GM21717 (cell line): ENCODE measurements around the gene KAZALD1.

Source experiments
- ATAC-seq: cut with Tn5 transposase; IDR thresholded peaks from one replicate; pipeline ENCODE4 v1.9.1; 2021; ENCODE audit warnings: mild to moderate bottlenecking, moderate library complexity; ENCODE audit not compliant: unreplicated experiment

KAZALD1 gene

DNA sequence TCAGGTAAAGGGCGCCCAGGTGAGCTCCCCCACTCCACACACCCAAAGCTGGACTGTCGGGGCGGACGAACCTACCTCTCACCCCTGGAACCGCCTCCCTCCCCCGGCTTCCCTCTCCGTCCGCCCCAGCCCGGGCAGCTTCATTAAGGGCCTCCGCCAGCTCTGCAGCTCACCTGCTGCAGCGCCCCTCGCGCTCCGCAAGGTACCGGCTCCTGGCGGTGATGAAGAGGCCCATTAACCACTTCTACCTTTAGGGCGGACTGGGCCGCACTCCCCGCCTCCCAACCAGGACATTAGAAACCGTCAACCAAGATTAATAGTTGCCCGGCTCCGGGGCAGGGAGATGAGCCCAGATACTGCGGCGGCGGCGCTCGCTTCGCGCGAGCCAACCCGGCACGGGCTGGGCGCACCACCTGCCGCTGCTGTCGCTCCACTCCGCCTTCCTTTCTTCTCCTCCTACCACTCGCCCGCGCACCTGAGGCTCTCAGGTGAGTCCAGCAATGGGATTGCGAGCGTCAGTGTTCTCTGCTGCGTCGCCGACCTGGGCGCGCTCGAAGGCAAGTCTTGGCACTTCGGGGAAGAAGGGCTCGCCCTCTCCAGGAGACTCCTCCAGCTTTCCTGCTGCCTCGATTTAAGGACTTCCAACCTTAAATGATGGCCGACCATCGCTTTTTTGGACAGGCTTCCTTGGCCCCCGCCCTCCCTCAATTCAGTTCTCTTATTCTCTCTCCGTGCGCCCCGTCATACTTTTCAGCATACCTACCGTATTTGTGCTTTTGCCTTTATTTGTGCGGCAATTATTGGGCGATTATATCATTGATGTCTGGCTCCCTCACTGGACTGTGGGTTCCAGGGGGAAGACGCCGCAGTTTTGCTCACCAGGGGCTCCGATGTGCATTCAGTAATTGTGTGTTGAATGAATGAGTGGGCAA is 13.6 kb upstream of the KAZALD1 start:
- no peak for ATAC-seq

DNA sequence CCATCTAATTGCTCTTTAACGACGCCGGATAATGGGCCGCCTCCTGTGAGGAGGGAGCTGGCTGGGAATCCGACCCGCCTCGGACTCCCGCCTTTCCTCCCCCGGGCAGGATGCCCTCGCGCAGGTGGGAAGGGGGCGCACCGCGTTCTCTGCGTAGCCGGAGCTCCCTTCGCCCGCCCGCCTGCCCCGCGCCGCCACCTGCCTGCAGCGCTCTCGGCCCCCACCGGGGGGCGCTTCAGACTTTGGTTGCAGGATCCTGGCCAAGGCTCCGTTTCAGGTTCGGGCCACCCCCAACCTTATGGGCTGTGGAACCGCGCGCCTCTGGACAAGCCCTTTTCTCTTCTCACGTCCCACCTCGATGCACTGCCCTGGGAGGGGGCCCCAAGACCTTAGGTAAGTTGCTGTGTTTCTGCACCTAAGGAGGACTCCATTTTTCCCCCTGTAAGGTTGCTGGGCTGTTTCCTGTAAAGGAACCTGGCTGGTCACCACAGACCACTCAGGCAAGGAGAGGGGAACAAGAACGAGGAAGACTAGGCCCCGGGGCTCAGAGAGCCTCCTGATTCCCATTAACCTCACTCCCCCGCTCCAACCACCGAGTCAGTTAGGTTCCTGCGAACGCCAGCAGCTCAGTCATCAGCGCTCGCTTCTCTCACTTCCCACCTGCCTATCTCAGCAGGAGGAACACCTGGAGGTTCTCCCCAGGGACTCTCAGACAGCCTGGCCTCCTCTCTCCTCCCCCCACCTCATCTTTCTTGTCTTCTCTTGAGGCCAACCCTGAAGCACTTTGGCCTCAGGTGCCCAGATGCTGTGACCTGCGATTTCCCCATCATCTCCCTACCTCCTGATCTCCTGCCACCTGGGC is 11.3 kb upstream of the KAZALD1 start:
- ATAC-seq: no peak

DNA sequence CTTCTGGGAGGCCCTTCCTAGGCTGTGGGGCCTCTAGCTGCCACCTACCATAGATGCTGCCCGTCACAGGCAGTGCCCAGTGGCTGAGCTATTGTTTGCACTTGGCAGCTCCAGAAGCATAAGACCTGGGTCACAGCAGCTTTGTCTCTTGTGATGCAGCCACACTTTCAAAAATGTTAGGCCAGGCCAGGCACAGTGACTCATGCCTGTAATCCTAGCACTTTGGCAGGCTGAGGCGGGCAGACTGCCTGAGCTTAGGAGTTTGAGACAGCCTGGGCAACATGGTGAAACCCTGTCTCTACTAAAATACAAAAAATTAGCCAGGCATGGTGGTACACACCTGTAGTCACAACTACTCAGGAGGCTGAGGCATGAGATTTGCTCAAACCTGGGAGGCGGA is 9.5 kb upstream of the KAZALD1 start:
- no peak for ATAC-seq

DNA sequence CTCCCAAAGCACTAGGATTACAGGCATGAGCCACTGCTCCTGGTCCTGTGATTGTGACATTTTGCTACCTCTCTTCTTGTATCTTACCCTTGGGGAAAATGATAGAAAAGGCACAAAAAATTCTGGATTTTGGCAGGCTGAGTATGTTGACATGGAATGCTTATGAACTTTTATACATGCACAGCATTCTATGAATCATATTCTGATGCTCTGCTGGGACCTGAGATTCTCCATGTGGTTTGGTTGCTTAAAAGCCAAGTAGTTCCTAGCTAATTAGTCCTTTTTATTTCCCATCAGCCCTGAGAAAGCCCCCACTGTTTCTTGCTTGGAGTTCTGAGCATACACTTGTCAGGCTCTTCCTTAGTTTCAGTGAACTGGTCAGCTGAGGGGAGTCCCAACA is 8.3 kb upstream of the KAZALD1 start:
- no peak for ATAC-seq

DNA sequence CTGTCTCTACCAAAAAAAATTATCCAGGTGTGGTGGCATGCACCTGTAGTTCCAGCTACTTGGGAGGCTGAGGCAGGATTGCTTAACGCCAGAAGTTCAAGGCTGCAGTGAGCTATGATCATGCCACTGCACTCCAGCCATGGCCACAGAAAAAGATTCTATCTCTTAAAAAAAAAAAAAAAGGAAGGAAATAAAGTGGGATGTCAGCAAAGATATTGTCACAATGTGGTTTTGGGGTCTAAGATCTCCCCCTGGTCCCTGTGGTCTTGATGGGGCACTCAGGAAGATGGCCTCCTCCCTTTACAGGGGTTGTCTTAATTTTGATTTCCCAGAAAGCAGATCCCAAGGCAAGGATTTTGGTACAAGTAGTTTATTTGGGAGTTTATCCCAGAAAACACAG is 7.4 kb upstream of the KAZALD1 start:
- ATAC-seq: no peak

DNA sequence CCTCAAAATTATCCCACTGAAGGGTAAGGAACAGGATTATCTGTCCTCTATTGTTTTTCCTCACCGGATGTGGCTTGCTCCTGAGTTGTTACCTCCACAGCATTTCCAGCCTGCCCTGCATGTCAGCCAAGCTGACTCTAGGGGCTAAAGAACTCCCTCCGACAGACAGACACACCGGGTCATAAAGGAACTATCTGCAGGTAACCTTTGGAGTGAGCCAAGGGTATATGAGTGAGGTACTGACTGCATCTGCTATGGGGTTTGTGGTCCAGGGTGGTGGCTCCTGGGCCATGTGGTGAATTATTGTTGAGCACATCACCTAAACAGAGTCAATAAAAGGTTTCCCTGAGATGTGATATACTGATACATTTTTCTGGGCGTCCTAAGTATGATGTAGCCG is 6.9 kb upstream of the KAZALD1 start:
- ATAC-seq: no peak

DNA sequence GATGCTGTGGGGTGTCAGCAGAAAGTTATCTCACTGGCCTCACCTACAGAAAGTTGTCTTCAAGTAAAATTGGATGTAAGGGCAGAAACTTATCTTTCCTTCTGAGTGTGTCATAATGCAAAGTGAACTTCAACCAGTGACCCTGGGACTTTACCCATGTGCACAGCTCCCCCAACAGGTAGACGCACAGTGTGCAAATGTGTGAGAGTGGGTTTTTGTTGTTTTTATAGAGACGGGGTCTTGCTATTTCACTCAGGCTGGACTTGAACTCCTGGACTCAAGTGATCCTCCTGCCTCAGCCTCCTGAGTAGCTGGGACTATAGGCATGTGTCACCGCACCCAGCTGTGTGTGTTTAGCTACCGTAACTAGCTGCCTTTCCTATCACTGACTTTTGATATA is 6.4 kb upstream of the KAZALD1 start:
- no peak for ATAC-seq

DNA sequence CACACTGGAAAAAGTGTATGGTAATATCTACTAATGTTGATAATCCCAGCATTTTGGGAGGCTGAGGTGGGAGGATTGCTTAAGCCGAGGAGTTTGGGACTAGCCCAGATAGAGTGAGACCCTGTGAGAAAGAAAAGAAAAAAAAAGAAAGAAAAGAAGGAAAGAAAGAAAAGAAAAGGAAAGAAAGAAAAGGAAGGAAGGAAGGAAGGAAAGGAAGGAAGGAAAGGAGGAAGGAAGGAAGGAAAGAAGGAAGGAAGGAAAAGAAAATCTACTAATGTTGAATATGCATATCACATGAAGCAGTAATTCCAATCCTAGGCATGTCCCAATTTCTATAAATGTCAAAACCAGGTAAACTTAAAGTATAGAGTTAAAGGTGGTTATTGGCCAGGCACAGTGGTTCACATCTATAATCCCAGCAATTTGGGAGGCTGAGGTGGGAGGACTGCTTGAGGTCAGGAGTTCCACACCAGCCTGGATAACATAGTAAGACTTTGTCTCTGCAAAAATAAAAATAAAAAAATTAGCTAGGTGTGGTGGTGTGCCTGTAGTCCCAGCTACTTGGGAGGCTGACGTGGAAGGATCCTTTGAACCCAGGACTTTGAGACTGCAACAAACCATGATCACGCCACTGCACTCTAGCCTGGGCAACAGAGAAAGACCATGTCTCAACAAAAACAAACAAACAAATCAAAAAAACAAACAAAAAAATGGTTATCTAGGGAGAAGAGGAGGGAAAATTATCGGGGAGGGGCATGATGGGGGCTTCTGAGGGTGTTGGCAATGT is 5.2 kb upstream of the KAZALD1 start:
- ATAC-seq: no peak

DNA sequence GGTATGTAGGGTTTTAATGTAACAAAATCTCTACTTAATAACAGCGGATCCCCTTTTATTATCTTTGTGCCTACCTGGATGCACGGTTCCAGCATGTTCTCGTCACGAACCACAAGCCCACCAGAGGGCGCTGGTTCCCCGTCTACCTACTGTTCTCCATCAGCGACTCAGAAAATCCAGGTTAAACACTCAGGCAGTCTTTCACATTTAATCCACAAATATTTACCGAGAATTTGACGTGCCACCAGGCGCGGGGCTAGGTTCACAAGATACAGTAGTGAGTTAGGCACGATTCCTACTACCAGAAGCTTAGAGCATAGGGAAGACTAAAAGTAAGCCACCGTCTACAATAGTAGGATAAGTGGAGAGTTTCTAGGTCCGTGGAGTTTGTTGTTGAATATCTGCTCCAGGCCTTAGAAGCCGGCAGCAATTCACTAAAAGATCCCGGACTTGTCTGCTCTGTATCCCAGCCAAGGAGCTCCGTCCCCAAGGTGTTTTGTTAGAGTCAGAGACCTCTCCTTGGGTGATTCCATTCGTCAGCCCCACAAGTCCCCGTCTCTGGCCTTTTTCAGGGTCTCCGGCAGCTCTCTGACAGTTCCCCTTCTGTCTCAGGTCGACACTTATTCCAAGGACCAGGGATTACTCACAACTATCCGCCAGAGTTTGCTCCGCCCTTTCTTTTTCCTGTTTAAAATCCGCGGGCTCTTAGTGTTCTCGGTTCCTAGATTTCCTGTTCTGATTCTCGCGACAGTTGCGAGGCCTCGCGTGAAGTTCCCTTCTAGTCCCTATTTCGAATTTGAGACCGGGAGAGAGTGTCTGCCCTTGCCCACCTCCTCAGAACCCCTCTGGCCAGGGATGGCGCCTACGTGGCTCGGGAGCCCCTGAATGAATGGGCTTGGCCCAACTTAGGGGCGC is 1.5 kb upstream of the KAZALD1 start:
- ATAC-seq: peak; percentile 34

DNA sequence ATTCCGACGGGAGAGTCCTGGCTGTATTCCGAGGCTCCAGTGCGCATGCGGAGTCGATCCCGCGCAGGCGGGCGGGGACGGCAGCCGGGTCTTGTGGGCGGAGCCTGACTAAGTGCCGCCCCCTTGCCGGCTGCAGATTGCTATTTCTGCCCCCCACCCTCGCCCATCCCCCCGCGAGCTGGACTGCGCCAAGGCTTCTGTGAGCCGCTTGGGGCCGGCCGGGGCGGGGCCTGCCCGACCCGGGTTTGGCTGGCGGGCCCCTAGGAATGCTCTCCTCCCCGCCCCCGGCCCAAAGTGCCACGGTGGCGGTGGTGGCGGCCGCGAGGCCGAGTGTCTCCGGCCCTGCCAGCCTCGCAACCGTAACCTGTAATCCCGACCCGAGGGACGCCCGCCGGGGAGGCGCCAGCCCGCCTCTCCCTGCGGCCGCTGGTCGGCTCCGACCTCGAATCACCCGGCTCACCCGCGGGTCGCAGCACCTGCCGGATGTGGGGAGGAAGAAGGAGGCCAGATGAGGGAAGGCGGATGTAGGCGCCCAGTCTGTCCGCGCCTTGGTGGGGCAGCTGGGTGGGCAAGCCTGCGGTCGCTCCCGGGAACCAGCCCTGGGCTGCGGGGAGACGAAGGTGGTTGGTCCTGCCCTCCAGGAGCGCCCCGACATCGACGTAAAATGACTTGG is 702 bp upstream of the KAZALD1 start:
- peak; percentile 44 for ATAC-seq

DNA sequence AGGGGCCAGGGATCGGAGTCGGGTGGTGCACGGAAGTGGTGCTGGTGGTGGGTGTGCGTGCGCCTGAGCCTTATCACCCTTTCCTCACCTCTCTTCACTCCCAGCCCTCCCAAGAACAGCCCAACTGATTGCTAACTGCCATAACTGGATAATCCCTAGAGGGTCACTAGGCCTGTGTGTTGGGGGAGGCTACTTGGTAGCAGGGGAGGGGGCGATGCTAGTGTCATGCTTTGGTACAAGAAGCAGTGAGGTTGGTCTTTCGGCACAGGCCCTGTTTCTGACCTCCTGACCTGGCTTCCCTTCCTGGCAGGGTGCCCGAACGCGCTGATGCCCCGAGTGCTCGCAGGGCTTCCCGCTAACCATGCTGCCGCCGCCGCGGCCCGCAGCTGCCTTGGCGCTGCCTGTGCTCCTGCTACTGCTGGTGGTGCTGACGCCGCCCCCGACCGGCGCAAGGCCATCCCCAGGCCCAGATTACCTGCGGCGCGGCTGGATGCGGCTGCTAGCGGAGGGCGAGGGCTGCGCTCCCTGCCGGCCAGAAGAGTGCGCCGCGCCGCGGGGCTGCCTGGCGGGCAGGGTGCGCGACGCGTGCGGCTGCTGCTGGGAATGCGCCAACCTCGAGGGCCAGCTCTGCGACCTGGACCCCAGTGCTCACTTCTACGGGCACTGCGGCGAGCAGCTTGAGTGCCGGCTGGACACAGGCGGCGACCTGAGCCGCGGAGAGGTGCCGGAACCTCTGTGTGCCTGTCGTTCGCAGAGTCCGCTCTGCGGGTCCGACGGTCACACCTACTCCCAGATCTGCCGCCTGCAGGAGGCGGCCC is 652 bp downstream of the KAZALD1 start:
- ATAC-seq: peak; percentile 28

DNA sequence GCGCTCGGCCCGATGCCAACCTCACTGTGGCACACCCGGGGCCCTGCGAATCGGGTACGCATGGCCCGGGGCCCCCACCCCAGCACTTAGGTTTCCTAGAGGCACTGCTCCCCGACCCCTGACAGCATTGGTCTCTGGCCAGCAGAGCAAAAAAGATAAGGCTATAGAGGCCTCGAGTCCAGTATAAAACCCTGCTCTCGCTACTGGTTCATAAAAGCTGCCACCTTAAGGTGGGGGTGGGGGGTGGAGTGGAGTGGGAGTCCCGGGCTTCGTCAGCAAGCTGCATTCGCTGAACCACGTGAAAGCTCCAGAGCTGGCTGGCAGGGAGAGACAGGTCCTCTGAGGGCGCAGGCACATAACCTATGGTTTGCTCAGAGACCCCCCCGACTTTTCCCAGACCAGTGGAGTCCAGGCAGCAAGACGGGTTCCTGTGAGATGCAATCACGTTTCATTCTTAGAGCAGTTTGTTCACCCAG is 1.3 kb downstream of the KAZALD1 start:
- no peak for ATAC-seq

DNA sequence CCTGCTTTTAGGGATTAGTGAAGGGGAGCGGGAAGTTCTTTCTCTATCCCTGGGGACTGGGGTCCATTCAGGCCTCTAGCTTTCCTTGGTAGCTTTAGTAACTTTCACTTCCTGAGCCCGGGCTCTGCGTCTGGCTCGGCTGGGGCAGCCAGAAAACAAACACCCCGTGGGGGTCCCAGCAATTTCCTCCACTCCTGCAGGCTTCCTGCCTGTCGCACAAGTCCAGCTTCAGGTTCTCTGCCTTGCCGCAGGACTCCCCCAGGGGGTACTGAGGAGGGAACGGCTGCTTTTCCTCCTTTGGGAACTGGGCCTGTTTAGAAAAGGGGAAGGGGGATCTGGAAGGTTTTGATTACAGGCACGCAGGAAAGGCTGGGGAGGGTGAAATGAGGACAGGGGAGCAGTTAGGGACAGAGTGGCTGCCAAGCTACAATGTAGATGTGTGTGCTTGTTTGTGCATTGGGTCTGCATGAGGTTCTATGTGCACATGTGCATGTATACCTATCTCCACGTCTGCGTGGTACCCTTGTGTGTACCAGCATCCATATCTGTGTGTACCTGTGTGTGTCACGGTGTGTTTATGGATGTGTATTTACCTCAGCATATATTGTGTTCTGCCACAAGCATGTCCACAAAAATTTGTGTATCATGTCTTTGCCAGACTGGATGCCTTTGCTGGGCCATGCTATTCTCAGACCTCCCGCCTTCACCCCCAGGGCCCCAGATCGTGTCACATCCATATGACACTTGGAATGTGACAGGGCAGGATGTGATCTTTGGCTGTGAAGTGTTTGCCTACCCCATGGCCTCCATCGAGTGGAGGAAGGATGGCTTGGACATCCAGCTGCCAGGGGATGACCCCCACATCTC is 2.0 kb downstream of the KAZALD1 start:
- no peak for ATAC-seq

DNA sequence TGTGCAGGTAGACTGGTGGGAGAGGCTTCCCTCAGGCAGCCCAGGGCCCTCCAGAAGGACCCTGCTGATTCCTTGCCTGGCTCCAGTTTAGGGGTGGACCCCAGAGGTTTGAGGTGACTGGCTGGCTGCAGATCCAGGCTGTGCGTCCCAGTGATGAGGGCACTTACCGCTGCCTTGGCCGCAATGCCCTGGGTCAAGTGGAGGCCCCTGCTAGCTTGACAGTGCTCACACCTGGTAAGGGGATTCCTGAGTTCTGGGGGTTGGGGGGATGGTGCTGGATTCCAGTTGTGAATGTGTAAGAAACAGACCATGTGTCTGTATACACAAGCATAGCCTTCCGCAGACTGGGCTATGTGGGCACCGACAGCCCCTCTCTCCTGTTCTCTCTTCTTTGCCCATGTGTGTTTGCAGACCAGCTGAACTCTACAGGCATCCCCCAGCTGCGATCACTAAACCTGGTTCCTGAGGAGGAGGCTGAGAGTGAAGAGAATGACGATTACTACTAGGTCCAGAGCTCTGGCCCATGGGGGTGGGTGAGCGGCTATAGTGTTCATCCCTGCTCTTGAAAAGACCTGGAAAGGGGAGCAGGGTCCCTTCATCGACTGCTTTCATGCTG is 2.7 kb downstream of the KAZALD1 start:
- no peak for ATAC-seq

DNA sequence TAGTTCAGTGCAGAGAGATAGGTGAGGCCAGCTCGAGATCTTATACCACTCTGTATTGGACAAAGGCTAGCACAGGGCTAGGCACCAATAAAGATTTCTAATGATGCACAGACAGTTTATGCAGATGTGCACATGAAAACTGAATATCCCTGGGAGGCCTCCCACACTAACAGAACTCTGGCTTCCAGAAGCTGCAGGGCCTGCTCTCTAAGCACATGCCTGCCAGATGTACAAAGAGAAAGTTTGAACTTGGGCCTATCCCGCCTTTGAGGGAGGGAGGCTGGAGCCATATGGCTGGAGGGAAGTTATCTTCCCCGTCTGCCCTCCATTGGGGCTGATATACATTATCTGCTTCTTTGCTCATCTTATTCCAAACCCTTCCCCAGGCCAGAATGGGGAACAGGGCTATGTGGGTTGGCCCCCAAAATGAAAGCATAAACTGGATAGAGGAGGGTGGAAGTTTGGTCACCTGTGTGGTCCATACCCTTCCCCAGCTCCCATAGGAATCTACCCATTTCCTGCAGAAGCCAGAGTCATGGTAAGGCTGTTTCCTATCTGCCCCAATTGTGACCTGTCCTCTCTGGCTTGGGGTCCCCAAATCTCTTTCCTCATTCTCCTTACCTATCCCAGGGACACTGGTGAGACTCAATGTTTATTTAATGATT is 3.8 kb downstream of the KAZALD1 start:
- no peak for ATAC-seq

DNA sequence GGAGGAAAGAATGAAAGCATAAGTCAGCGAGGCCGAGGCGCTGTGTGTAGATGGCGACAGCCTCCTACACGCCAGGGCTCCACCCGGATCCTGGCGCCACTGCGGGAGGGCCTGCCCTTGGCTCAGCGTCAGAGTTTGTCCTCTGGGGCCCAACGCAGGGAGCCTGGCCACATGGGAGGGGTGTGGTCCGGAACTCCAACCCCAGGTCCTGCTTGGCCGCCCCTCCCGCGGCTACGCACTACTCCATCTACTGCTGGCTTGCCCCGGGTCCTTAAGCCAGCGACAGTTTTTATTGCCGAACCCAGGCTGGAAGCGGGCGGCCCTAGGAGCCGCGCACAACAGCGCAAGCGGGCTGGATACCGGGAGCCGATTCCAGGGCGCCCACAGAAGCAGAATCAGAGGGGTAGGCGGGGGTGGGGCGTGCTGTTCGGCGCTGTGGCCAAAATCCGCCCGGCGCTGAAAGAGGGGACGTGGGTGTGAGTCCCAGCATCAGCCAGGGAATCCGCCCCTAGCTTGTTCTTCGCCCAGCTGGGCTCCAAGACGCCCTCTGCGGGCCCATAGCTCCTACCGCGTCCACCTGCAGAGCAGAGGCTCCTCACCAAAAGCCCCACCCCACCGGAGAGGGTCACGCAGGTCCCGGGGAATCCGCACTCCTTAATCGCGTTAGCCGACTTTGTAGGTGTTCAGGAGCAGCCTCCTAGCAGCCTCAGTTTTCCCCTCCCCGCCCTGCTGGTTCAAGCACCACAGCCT is 4.5 kb downstream of the KAZALD1 start:
- no peak for ATAC-seq
